HG02884 (cell line): Measurements from ENCODE around the gene PNRC1.
"Not testable (repeated sequence)": the region's sequence is repeated elsewhere in the genome, so short reads cannot be mapped to it uniquely, and the experiment has no call there.

ENCODE experiments used
- ATAC-seq: cut with Tn5 transposase; IDR thresholded peaks from one replicate; pipeline ENCODE4 v1.9.1; 2021; ENCODE audit warnings: mild to moderate bottlenecking, moderate library complexity; ENCODE audit not compliant: unreplicated experiment

PNRC1 gene

DNA sequence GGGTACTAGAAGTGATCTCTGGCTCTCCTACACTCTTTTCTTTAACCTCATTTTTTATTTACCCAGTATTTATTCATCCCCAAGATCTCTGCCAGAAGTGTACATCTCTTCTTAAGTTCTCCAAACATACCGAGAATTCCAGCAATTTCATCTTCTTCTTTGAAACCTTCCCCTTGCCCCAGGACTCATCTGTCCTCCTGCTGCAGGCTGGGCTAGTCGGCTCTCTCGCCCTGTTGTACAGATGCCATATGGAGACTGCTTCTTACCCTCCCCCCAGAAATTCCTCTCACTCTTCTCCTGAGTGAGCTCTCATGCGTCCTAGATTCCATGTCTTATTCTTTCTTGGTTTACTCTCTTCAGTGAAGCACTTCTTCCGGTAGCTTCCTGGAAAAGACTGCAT, 21.9 kb upstream of the PNRC1 start:
- no peak for ATAC-seq

DNA sequence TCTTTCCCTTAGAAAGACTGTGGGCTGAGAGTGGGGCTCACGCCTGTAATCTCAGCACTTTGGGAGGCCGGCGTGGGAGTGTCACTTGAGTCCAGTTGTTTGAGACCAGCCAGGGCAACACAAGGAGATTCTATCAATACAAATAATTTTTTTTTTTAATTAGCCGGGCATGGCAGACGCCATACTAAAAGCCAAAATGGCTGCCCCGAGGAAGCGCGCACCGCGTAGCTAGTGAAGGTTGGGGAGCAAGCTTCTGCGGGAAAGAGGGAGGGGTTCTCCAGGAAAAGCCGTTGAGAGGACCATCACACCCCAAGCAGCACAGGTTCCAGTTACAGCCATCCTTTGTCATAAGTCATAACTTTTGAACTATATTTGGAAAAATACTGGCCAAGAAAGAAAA, 21.3 kb upstream of the PNRC1 start:
- ATAC-seq: no peak

DNA sequence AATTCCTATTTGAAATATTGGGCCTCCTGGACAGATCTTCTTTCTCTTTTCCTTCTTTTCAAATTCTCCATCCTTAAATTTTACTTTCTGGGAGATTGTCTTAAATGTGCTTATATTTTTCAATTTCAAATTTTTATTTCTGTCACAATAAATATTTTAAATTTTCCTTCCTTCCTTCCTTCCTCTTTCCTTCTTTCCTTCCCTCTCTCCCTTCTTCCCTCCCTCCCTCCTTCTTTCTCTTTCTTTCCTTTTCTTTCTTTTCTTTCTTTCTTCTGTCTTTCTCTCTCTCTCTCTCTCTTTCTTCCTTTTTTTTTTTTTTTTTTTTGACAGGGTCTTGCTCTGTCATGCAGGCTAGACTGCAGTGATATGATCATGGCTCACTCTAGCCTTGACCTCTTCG, 16.7 kb upstream of the PNRC1 start:
- ATAC-seq: no peak

DNA sequence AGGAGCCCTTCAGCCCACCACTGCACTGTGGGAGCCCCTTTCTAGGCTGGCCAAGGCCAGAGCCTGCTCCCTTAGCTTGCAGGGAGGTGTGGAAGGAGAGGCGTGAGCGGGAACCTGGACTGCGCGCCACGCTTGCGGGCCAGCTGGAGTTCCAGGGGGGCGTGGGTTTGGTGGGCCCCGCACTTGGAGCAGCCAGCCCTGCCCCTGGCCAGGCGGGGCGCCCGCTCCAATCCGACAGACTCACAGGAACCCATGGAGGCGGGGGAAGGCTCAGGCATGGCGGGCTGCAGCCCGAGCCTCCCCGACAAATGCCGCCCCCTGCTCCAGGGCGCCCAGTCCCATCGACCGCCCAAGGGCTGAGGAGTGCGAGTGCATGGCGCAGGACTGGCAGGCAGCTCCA, 15.6 kb upstream of the PNRC1 start:
- not testable (repeated sequence) for ATAC-seq

DNA sequence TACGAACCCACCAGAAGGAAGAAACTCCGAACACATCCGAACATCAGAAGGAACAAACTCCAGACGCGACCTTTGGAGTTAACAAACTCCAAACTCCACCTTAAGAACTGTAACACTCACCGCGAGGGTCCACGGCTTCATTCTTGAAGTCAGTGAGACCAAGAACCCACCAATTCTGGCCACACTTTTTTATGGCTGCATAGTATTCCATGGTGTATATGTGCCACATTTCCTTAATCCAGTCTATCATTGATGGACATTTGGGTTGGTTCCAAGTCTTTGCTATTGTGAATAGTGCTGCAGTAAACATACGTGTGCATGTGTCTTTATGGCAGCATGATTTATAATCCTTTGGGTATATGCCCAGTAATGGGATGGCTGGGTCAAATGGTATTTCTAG, 14.4 kb upstream of the PNRC1 start:
- not testable (repeated sequence) for ATAC-seq

DNA sequence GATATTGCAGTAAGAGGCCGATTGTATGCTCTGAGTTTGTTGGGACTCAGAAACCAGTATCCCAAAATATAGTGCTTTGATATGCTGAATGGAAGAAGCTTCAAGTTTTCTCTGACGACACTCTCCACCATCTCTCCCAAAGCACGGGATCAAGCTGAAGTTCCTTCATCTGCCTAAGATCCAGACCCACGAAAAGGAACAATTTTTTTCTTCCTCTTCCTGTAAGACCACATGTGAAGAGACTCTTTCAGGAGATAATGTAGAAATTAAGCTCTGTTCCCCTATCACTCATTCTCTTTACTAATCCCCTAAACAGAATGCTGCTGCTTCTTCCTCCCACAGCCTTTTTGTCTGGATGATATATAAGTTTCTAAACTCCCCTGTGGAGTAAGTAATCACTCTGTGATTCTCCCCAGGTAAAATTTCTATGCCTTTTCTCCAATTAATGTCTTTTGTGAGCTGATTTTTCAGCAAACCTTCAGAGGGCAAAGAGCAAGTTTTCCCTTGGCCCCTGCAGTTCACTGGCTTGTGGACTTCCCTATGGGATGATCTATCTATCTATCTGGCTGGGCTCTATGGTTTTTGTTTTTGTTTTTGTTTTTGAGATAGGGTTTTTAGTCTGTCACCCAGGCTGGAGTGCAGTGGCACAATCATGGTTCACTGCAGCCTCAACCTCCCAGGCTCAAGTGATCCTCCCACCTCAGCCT, 13.5 kb upstream of the PNRC1 start:
- no peak for ATAC-seq

DNA sequence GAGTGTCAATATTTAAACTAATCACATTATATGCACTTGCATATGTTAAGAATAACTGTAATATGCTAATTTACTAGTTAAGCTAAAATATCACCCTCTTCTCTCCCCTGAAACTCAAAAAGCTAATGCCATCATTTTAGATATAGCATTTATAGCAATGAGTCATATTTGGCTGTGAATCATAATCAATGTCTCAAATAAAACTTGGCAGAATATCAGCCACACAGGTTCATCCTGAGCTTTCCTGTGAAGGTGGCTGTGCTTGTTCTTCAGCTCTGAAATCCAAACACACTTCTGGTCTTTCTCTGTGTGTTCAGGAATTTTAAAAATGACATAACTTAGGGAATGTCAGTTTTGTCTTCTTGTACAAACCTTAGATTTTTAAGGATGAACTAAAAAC, 12.8 kb upstream of the PNRC1 start:
- no peak for ATAC-seq

DNA sequence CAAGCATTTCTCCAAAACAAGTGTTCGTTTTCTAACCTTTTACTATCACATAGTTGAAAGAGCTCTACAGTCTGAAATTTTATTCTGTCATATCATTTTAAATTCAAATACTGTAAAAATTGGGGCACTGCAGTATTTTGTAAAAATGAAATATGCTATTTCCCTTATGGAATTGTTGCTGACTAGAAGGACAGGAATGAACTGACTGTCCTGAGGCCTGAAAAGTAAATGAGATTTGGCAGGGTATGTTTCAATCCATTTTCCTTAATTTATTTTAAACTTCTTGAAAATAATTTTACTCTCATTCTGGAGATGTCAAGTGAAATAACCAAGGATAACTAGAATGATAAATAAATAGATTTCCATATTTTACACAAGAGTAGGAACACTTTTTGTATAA, 11.9 kb upstream of the PNRC1 start:
- ATAC-seq: no peak

DNA sequence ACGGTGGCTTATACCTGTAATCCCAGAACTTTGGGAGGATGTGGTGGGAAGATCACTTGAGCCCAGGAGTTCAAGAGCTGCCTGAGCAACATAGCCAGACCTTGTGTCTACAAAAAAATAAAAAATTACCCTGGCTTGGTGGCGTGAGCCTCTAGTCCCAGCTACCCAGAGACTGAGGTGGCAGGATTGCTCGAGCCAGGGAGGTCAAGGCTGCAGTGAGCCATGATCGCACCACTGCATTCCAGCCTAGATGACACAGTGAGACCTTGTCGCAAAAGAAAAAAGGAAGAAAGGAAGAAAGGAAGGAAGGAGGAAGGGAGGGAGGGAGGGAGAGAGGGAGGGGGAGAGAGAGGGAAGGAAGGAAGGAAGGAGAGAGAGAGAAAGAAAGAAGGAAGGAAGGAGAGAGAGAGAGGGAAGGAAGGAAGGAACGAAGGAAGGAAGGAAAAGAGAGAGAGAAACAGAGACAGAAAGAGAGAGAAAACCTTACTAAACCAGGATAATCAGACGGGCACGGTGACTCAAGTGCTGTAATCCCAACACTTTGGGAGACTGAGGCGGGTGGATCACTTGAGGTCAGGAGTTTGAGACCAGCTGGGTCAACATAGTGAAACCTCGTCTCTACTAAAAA, 10.9 kb upstream of the PNRC1 start:
- no peak for ATAC-seq

DNA sequence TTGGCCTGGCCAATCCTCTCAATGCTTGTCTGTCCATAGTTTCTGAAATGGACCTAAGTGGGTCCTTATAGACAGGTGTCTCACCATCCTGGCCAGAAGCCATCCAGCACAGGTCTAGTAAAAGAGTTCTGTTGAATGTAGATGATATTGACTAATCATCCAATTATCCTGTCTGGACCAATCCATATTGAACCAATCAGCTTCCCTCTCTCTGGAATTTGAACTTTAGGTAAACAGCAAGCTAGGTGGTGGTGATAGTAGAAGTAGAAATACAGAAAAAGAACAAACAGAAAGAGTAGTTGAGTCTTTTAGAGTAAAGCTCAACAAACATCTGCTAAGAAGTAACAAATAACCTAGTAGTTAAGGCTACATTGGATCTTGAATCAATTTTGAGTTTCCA, 9.5 kb upstream of the PNRC1 start:
- no peak for ATAC-seq

DNA sequence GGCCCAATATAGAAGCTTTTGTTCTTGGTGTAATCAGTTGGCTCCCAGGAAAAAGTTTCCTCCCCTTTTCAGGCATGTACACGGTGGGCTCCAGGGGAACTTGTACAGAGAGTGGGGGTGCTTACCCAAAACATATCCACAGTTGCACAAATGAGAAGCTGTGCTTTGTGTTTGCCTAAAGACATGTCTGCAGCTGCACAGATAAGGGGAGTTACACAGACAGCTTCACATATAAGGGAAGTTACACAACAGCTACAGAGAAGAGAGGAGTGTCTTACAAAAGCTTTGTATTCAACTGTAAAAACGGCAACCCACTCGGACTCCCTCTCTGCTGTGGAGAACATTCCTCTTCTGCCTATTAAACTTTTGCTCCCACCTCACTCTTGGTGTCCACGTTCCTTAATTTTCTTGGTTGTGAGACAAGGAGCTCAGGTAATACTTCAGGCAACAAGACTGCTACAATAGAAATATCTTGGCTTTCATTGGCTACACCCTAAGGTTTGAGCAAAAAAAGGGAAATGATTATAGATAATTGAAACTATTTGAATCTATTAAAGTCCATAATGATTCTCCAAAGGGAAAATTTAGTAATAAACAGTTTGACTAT, 7.4 kb upstream of the PNRC1 start:
- ATAC-seq: no peak

DNA sequence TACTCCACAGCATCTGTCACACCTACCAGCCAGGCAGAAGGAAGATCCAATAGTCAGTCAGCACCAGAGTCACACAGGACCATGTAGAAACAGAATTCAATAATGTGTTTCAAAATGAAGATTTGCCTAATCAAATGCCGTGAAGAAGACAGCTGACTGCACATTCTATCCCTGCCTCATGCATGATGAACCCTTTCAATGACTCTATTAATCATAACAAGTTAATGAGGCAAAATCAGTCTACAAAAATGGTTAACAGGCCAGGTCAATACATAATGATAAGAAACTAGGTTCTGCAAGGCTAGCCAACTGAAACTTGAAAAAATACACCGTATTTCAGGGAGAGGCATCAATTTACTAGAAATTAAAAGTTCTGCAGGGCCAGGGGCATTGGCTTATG, 6.7 kb upstream of the PNRC1 start:
- ATAC-seq: no peak

DNA sequence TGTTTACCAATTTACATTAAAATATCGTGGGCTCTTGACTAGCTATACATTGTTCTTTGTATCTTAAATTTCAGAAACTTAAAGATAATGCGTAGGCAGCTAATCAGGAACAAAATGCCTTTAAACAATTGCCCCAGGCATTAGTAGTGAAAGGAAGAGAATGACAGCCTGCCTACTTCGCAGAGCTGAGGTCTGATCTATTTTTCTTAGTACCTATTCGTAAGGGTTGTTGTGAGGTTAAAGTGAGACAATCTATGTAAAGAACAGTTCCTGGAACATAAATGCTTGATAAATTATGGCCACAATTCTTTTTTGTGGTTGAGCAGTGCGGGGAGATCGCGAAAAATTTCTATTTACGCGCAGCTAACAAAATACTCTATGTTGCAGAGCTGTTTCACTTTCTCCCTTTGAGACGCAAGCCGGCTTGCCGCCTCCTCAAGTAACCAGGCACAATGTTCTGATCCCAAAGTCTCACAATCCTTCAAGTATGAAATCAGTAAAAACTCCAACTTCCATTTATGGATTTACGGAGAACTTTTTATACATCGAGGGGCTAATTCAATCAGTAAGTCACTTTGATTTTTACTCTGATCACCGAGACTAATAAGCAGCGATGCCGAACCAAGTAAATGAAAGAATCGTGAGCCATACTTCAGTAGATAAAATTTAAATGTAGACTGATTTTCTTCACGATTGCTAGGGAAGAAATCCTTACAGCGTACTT, 878 bp upstream of the PNRC1 start:
- ATAC-seq: no peak

DNA sequence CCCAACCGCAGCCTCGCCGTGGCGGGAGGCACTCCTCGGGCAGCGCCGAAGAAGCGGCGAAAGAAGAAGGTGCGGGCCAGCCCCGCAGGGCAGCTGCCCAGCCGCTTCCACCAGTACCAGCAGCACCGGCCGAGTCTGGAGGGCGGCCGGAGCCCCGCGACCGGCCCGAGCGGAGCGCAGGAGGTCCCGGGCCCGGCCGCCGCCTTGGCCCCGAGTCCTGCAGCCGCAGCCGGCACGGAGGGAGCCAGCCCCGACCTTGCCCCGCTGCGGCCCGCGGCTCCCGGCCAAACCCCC, 525 bp downstream of the PNRC1 start:
- peak; percentile 4 for ATAC-seq

DNA sequence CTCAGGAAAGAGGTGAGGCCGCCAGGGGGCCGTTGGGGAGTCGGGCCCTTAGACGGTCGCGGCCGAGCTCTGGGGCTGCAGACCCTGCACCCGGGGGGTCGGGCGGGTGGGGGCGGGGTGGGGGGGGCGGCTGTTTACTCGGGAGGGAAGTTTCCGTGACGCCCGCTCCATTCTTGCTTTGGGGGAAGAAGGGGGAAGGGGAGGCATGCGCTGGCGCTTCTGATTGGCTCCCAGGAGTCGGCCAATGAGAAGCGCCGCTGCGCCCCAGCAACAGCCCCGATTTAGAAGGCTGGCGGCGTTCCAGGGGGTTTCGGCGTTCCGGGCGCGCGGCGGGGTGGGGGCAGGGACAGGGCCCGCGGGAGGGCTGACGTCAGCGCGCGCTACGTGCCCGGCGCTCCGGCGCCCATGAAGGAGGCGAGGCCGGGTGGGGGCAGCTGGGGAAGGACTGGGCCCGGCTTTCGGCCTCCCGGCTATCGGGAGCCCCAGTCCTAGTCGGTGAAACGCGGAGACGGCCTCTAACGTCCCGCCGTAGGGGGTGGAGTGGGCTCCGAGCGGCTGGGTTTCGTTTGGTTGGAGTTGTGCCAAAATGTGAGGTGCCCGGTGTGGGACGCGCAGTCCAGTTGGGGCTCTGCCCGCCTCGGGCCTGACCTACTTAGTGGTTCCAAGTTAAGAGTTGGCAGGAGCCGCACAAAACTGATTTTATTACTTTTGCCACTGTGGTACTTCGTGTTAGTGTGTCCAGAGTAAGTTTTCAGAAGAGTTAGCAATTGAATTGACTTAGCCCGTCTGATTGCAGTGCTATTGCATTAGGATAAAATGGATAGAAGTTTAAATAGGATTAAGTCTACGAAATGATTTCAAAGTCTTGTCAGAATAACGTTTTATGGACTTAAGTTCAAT, 1.1 kb downstream of the PNRC1 start:
- ATAC-seq: peak; percentile 49

DNA sequence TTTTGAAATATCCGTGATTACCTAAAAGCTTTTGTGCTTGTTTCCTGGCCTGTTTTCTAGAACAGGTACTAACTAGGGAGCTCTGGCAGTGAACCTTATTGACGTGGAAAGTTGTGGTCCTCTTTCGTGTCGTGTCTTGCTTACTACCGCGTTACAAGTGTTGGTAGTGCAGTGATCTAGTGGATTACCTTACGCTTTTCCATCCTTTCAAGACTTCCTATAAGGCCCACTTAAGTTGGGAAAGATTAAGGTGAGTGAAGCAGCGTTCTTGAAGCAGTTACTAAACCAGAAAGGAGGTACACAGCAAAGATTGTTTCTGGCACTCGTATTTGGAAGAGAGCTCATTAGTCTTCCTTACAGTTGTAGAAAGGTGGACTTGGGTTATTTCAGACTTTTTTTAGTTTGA, 1.9 kb downstream of the PNRC1 start:
- no peak for ATAC-seq

DNA sequence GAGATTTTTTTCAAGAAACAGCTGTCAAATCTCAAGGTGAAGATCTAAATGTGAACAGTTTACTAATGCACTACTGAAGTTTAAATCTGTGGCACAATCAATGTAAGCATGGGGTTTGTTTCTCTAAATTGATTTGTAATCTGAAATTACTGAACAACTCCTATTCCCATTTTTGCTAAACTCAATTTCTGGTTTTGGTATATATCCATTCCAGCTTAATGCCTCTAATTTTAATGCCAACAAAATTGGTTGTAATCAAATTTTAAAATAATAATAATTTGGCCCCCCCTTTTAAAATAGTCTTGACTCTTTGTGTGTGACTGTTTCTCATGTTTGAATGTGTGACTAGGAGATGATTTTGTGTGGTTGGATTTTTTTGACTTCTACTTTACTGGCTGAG, 4.0 kb downstream of the PNRC1 start:
- no peak for ATAC-seq

DNA sequence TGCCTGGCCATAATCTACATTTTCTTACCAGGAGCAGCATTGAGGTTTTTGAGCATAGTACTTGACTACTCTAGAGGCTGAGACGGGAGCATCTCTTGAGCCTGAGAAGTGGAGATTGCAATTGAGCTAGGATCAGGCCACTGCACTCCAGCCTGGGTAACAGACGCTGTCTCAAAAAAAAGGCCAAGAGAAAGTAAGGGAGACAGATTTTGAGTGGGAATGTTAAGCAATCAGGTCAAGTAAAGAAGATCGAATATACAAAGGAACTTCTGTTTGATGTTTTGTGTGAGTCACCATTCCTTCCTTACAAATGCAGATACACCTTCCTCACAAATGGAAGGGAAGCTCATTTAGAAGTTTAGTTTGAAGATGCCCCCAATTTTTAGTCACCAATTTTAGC, 4.4 kb downstream of the PNRC1 start:
- no peak for ATAC-seq

DNA sequence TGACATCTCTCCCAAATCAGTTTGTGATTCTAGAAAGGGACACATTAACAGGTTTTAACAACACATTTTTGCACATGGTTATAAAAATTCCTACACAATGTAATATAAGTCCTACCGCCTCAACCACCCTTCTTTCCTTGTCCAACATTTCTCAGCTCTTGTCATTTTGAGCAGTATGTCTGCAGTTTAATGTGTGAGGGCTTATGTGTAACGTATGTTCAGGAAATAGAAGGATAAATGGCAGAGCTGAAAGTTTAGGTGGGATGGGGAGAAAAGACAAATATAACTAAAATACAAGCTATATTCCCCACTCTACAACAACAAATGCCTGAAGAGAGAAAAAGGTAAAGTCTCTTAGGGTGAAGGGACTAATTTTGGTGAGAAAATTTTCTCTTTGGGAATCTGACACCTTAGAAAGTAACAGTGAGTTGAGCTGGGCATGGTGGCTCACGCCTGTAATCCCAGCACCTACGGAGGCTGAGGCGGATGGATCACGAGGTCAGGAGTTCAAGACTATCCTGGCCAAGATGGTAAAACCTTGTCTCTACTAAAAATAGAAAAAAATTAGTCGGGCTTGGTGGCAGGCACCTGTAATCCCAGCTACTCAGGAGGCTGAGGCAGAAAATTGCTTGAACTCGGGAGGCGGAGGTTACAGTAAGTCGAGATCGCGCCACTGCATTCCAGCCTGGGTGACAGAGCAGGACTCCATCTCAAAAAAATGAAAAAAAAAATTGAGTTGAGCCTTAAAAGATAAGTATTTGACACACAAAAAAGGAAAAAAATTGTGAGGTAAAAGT, 5.1 kb downstream of the PNRC1 start:
- ATAC-seq: no peak

DNA sequence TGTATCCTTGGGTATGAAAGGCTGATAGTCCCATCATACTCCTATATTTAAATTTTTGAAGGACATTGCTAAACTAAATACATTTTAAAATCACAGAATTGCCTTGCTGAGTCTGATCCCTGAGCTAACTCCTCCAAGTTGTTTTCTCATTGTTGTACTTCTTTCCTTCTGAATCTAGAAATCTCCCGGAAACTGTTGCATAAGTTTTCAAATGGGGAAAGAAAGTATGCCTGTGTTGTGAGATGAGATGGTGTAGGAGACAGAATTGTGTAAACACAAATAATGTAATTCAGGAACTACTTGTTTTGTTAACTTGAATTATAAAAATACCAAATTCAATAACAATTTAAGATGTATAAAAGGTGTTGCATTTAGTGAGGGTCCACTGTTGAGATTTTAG, 7.3 kb downstream of the PNRC1 start:
- ATAC-seq: no peak
